Fibroblast of skin of scalp (primary cell): ENCODE measurements around the gene C17orf50.
A peak's percentile ranks its signal among the peaks of the same experiment; 100 is the strongest.
"Not testable (repeated sequence)": the region's sequence is repeated elsewhere in the genome, so short reads cannot be mapped to it uniquely, and the experiment has no call there.

Experiments
- DNase-seq: peaks from one replicate; pipeline ENCODE4 v3.0.0-alpha.2; 2013

C17orf50 gene

DNA sequence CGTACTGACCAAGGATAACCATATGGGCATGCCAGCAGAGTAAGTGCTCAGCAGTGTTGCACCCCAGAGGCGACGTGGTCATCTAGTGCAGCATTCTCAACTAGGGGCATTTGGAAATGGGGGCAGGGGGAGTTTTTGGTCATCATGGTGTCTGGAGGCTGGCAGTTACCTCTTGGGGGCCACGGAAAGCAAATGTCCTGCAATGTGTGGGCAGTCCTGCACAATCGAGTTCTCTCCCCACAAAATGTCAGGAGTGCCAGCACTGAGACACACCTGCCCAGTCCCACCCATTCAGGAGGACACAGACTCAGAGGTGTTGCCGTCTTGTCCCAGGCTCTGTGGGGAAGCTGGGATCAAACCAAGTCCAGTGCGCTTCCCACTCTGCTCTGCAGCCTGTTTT, 26.3 kb upstream of the C17orf50 start:
- DNase-seq: no peak

GRCh38 chr17:35735036-35735805, 25.5 kb upstream of the C17orf50 start:
- DNase-seq: no peak

GRCh38 chr17:35736236-35736635, 24.5 kb upstream of the C17orf50 start:
- no peak for DNase-seq

- DNase-seq: no peak
Observed at GRCh38 chr17:35738519-35739133, 22.1 kb upstream of the C17orf50 start.

GRCh38 chr17:35740216-35740615, 20.5 kb upstream of the C17orf50 start:
- DNase-seq: no peak

DNA sequence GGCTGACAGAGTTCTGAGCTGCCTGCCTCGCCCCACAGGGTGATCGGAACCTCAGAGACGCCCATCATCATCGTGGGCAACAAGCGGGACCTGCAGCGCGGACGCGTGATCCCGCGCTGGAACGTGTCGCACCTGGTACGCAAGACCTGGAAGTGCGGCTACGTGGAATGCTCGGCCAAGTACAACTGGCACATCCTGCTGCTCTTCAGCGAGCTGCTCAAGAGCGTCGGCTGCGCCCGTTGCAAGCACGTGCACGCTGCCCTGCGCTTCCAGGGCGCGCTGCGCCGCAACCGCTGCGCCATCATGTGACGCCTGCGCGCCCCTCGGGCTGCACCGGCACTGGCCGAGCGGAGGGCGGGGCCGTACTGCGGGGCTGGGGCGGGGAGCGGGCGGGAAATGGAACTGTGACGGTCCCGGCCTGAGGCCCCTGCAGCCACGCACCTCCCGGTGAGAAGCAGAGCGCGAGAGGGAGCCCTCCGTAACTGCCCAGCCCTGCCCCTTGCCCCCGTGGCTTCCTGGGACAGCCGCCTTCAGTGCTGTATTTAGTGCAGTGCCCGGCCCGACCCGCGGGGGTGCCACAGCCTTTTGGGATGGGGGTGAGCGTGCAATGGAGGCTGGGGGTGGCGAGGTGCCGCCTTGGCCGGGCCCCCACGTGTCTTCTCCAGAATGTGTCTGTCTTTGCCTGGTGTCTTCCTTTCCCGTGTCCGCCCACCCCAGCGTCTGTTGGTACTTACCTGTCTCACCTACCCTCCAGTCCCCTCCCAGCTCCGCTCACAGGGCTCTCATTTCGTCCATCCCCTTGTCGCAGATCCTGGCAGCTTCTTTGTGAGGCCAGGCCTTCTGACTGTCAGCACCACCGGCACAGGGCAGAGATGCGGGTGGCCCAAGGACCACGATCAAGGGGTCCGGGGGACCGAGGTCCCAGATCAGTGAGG, 19.4 kb upstream of the C17orf50 start:
- no peak for DNase-seq

- DNase-seq: no peak
Observed at GRCh38 chr17:35742496-35742895, 18.2 kb upstream of the C17orf50 start.

DNA sequence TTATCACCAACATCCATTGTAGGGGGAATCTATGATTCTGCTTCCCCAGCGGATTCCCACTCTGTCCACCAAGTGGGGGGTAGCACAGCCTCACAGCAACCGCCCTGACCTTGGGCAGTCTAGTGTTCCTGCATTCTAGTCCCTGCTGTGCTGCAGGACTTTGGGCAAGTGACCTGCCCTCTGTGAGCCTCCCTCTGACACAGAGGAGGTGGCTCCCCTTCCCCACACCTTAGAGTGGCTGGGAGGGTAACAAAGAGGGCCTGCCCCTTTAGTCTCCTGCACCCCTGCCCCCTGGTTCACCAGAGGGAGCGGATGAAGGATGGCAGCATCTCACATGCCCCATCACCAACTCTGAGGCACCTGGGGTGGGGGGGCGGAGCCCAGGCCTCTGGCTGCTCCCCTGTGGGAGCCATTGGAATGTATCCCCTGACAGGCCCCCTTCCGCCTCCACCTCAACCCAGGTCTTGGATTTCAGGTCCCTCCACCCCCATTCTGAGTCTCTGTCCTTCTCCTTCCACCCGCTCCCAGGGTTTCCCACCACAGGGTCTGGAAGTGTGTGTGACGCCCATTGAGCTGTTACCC, 17.7 kb upstream of the C17orf50 start:
- no peak for DNase-seq

GRCh38 chr17:35743626-35744328, 16.9 kb upstream of the C17orf50 start:
- DNase-seq: peak; percentile 43

DNA sequence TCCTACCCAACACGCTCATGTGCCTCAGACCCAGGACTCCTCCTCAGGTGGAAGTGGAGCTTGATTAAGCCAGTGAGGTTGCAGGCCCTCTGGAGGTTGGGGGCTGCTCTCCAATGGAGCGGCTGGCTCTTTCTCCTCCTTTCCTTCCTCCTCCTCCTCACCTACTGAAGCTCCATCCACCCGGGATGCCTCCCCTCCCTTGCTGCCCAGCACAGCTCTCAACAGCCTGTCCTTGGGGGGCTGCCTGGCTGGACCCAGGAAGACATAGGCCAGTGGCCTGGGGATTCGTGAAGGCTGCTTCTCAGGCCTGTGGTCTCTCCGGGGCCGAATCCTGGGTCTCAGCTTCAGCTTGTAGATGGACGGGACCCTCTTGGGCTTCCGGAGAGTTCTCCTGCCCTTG, 15.9 kb upstream of the C17orf50 start:
- DNase-seq: no peak

GRCh38 chr17:35745246-35745645, 15.4 kb upstream of the C17orf50 start:
- DNase-seq: no peak

DNA sequence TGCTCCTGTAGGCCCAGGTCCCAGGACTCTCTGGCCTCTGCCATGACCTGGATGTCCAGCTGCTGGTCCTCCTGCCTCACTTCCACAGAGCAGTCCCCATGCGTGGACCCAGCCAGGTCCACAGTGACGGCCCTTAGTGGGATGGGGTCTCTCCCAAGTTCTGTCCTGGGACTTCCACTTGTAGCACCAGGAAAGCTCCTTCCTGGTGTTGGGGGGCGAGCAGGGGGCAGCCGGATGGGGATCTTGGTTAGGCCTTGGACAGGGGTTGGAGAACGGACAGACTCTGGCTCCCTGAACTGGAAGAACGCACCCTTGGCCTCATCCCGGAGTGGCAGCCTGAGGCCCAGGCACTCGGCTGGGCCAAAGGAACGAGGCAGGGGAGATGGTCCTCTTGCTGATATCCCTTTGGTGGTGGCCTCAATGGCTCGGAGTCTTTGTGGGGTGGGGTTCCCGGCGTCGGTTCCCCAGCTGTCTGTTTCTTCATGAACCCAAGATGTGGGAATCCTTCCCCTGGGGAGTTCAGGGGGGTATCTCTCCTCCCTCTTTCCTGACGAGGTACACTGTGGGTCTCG, 14.9 kb upstream of the C17orf50 start:
- DNase-seq: no peak

GRCh38 chr17:35747540-35748017, 13.1 kb upstream of the C17orf50 start:
- peak; percentile 74 for DNase-seq

DNA sequence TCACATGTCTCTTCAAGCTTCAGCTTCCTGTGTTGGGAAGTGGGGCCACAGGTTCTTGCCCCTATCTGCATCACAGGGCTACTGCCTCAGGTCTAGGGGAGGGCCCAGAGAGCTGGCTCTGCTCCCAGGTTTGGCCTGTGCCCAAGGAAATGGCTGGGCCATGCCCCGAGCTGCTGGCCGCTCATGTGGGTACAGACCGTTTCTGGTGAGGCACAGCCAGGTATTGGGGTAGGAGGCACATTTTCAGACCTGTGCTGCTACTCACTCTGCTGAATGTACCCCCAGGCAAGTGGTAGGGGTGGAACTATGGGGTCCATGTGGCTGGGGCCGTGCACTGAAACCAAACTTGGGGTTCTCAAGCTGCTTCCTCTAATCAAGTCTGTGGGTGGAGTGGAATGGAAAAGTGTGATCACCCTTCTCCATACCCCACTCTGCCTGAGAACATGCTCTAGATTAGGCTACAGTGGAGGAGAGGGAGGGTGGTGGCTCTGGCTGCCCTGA, 12.3 kb upstream of the C17orf50 start:
- DNase-seq: no peak

GRCh38 chr17:35748979-35749378, 11.7 kb upstream of the C17orf50 start:
- no peak for DNase-seq

DNA sequence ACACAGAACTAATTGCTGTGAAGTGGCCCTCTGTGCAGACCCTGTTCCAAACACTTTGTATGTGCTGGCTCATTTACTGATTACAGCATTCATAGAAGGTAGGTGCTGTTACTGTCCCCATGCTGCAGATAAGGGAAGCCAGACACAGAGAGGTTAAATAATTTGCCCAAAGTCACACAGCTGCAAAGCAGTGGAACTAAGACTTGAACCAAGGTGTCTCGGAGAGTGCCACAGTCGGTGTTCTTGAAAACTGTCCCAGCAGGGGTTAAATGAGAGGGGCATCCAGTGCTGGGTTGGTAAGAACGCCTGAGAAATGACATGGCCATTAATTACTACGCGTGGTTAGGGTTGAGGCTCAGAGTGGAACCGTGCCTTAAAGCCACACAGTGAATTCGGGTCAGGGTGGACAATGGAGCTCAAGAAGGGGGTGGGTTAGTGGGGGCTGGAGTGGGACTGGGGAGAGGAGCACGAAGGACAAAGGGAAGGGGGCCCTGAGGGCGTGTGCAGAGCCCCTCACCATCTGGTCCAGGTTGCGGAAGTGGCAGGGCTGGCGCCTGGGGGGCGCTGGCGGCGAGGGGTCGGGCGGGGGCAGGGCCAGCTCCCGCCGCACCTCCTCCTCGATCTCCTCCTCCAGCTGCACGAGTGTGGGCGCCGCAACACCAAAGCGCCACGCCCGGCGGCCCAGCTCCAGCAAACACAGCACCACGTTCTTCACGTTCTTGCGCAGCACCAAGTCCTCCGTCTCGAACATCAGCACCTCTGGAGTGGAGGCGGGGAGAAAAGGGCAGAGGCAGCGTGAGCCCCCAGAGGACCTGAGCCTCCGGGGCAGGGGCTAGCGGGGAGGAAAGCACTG, 10.9 kb upstream of the C17orf50 start:
- DNase-seq: peak; percentile 37

GRCh38 chr17:35750526-35751395, 9.9 kb upstream of the C17orf50 start:
- DNase-seq: no peak

- not testable (repeated sequence) for DNase-seq
Observed at GRCh38 chr17:35751541-35751940, 9.1 kb upstream of the C17orf50 start.

- no peak for DNase-seq
Observed at GRCh38 chr17:35752471-35752870, 8.2 kb upstream of the C17orf50 start.
